Astrocyte (in vitro differentiated cells and primary cell): ENCODE results near the gene JMJD8. TPM values are rescaled to one million over a fixed set of nuclear protein-coding genes. Genes with fewer than 3 reads are reported as not detected.

Experiments used
- DNase-seq: peaks from one replicate; pipeline ENCODE4 v3.0.0-alpha.2; 2010; ENCODE audit warnings: low read depth
- FAIRE-seq: peaks from 2 replicates; lab custom pipeline; 2011; peaks lifted over from hg19 to GRCh38; lab: Jason Lieb, UNC
- H2AFZ ChIP-seq: 2 replicates; pipeline ENCODE4 v1.6.0; 2012; ENCODE audit warnings: low read depth, low read length, inconsistent platforms
- H3K27ac ChIP-seq: 2 replicates; pipeline ENCODE4 v1.5.1; 2011; ENCODE audit warnings: low read depth, low read length, inconsistent platforms
- H3K27me3 ChIP-seq: 2 replicates; pipeline ENCODE4 v1.6.0; 2011; ENCODE audit warnings: low read length, inconsistent platforms; ENCODE audit not compliant: insufficient read depth
- H3K36me3 ChIP-seq: 2 replicates; pipeline ENCODE4 v1.5.1; 2011; ENCODE audit warnings: low read length, inconsistent platforms; ENCODE audit not compliant: insufficient read depth
- H3K4me1 ChIP-seq: 2 replicates; pipeline ENCODE4 v1.5.1; 2011; ENCODE audit warnings: low read length, inconsistent platforms; ENCODE audit not compliant: insufficient read depth
- H3K4me2 ChIP-seq: 2 replicates; pipeline ENCODE4 v1.6.0; 2012; ENCODE audit warnings: low read length, inconsistent platforms
- H3K4me3 ChIP-seq: 2 replicates; pipeline ENCODE4 v1.5.1; 2011; ENCODE audit warnings: low read depth, mild to moderate bottlenecking, low read length, inconsistent platforms; ENCODE audit not compliant: insufficient read depth
- H3K79me2 ChIP-seq: 2 replicates; pipeline ENCODE4 v1.6.0; 2012; ENCODE audit warnings: mild to moderate bottlenecking, low read length, inconsistent platforms; ENCODE audit not compliant: insufficient read depth
- H3K9ac ChIP-seq: 2 replicates; pipeline ENCODE4 v1.6.0; 2012; ENCODE audit warnings: mild to moderate bottlenecking, low read length, inconsistent platforms
- H3K9me3 ChIP-seq: 2 replicates; pipeline ENCODE4 v1.5.1; 2012; ENCODE audit warnings: low read depth, mild to moderate bottlenecking, low read length, inconsistent platforms; ENCODE audit not compliant: insufficient read depth
- H4K20me1 ChIP-seq: 2 replicates; pipeline ENCODE4 v1.6.0; 2012; ENCODE audit warnings: low read length, inconsistent platforms; ENCODE audit not compliant: insufficient read depth
- H3K27ac Mint-ChIP-seq: one replicate; pipeline ENCODE4 v1.8.0; 2021; ENCODE audit warnings: mild to moderate bottlenecking, mixed read lengths; ENCODE audit not compliant: unreplicated experiment
- H3K27me3 Mint-ChIP-seq: one replicate; pipeline ENCODE4 v1.8.0; 2021; ENCODE audit warnings: low read depth, mixed read lengths; ENCODE audit not compliant: unreplicated experiment
- H3K36me3 Mint-ChIP-seq: one replicate; pipeline ENCODE4 v1.8.0; 2021; ENCODE audit warnings: low read depth, mixed read lengths; ENCODE audit not compliant: unreplicated experiment
- H3K4me1 Mint-ChIP-seq: one replicate; pipeline ENCODE4 v1.8.0; 2021; ENCODE audit warnings: low read depth, mixed read lengths; ENCODE audit not compliant: unreplicated experiment
- H3K4me3 Mint-ChIP-seq: one replicate; pipeline ENCODE4 v1.8.0; 2021; ENCODE audit warnings: mild to moderate bottlenecking, moderate library complexity, mixed read lengths; ENCODE audit not compliant: unreplicated experiment
- H3K9me3 Mint-ChIP-seq: one replicate; pipeline ENCODE4 v1.8.0; 2021; ENCODE audit warnings: mild to moderate bottlenecking, mixed read lengths; ENCODE audit not compliant: unreplicated experiment
- CTCF ChIP-seq: IDR thresholded peaks from 2 replicates; pipeline ENCODE4 v1.5.1; 2011; ENCODE audit warnings: low read depth, mild to moderate bottlenecking, inconsistent platforms, low read length, moderate library complexity; ENCODE audit not compliant: insufficient read depth
- EZH2 ChIP-seq: IDR thresholded peaks from 2 replicates; pipeline ENCODE4 v1.6.1; 2012; ENCODE audit warnings: mild to moderate bottlenecking, low read length, inconsistent platforms; ENCODE audit not compliant: insufficient read depth
- total RNA-seq: library from RNA; stranded (reverse); gene quantifications from 2 replicates; pipeline ENCODE4 v1.2.1, GENCODE V29; 2021

Gene JMJD8
- total RNA-seq, 1 donor from 2014 or later: 26.8 TPM

GRCh38 chr16:680625-680945 is 3.5 kb downstream of the JMJD8 start:
- Histone ChIP-seq H3K27me3 (no peaks in the 10 kb centered on the region), H4K20me1 (peaks cover 35% of the 10 kb centered on the region), H3K36me3 (peaks cover 3% of the 10 kb centered on the region), H3K4me3 (peak overlapping the region; percentile 78), H3K79me2 (peaks cover 48% of the 10 kb centered on the region), H3K9me3 (no peaks in the 10 kb centered on the region), H3K4me2 (peak overlapping the region; percentile 98), H3K27ac (peak overlapping the region; percentile 70), H3K4me1 (peaks cover 32% of the 10 kb centered on the region), H3K9ac (peak overlapping the region; percentile 90), H2AFZ (peak overlapping the region; percentile 93)
- Mint-ChIP-seq H3K4me1 (peaks cover 11% of the 10 kb centered on the region), H3K4me3 (peak overlapping the region; percentile 89), H3K27me3 (no peaks in the 10 kb centered on the region), H3K9me3 (no peaks in the 10 kb centered on the region), H3K27ac (no peak overlapping the region), H3K36me3 (peaks cover 9% of the 10 kb centered on the region)
- DNase-seq: no peak
- TF ChIP-seq EZH2: no peak
- no peak for TF ChIP-seq CTCF
- no peak for FAIRE-seq

DNA sequence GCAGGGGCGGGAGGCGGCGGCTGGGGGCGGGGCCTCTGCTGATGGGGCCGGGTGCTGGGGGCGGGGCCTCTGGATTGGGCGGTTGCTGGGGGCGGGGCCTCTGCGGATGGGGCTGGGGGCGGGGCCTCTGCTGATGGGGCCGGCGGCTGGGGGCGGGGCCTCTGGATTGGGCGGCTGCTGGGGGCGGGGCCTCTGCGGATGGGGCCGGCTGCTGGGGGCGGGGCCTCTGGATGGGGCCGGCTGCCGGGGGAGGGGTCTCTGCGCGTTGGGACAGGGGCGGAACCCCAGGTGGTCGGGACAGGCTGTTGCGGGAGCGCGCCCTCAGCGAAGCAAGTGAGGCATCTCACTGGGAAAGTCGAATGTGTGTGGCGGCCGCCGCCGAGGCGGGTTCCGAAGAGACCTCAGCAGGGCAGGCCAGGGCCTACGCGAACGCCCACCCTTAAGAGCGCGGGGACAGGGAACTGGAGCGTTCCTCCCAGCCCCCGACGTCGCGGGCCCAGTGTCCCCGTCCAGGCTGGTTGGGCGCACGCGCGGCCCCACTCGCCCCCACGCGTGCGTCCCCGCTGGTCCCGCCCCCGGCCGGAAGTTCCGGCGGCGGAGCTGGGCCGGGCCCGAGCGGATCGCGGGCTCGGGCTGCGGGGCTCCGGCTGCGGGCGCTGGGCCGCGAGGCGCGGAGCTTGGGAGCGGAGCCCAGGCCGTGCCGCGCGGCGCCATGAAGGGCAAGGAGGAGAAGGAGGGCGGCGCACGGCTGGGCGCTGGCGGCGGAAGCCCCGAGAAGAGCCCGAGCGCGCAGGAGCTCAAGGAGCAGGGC is 4.1 kb downstream of the JMJD8 start, which contains the start of gene STUB1:
Gene STUB1 (plus strand): TSS at position 597 of the 811 bp plus-strand sequence. CDS start 116 bp downstream, at position 713.
- peaks cover 9% of the 10 kb centered on the region for H3K36me3 Mint-ChIP-seq

More for the DNA sequence above, 4.1 kb downstream of the JMJD8 start, which contains the start of gene STUB1:
- peak within 1 kb of the TSS; percentile 87 for H3K27ac Mint-ChIP-seq
- peak within 1 kb of the TSS; percentile 93 for H2AFZ ChIP-seq
- H3K9me3 Mint-ChIP-seq: no peaks in the 10 kb centered on the region
- H3K9ac ChIP-seq: peak within 1 kb of the TSS; percentile 90
- H3K4me3 ChIP-seq: peak within 1 kb of the TSS; percentile 78
- H3K27me3 ChIP-seq: no peaks in the 10 kb centered on the region
- H3K36me3 ChIP-seq: peaks cover 3% of the 10 kb centered on the region
- TF ChIP-seq EZH2 (no peak), CTCF (no peak)
- peaks cover 42% of the 10 kb centered on the region for H3K79me2 ChIP-seq
- peak within 1 kb of the TSS; percentile 89 for H3K4me3 Mint-ChIP-seq
- peaks cover 38% of the 10 kb centered on the region for H4K20me1 ChIP-seq
- peak within 1 kb of the TSS; percentile 98 for H3K4me2 ChIP-seq
- peaks cover 35% of the 10 kb centered on the region for H3K4me1 ChIP-seq
- peaks cover 12% of the 10 kb centered on the region for H3K4me1 Mint-ChIP-seq
- no peaks in the 10 kb centered on the region for H3K9me3 ChIP-seq
- H3K27ac ChIP-seq: peak within 1 kb of the TSS; percentile 70
- DNase-seq (peak; percentile 67), FAIRE-seq (no peak)
- H3K27me3 Mint-ChIP-seq: no peaks in the 10 kb centered on the region
